ENCODE data around the gene WDR54.
A peak's percentile ranks its signal among the peaks of the same experiment; 100 is the strongest.

Gene WDR54

DNA sequence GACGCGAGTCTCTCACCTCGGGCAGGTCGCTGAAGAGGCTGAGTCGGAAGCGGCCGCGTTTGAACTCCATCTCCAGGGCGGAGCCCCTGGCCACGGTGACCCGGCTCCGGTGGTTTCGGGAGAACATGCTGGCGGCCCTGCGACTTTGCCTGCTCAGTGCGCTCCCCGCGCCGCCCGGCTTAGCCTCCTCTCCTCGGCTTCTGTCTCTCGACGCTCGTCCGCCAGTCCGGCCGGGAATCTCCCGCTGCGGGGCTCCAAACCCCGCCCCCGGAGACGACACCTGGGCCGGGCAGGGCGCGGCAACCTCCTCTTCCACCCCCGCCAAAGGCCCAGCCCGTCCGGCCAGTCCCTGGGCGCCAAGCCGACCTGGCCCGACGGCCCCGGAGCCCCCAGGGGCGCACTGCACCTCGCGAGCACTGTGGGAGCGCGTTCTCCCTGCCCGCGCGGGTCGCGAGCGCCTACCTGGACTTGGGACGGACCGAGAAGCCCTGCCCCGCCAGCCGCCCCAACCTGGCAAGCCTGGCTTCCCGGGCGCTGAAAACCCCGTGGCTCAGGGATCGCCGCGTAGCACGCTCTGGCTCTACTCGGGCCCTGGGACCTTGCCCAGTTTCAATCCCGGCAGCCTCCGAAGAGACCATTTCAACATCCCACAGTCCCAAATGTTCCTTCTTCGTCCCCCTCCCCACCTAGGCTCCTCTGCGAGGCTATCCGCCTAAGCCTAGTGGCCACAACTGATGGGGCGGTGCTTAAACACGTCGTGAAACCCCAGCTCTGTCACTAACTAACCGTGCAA, 20.4 kb downstream of the WDR54 start, which contains the start of gene RTKN (continued):
- peak; percentile 80 for TF ChIP-seq PRDM10 (tag by site-specific recombination; IDR thresholded peaks at IDR 0.05)
- TF ChIP-seq ZNF449 (tag by site-specific recombination; IDR thresholded peaks at IDR 0.05) = 0 out of 2 replicates have a peak, but pooled peaks have one; percentile 33
- no peak for TF ChIP-seq BCL11A (tag by site-specific recombination; IDR thresholded peaks at IDR 0.05; ENCODE audit: low read depth)
- TF ChIP-seq ZSCAN4 (tag by site-specific recombination; IDR thresholded peaks at IDR 0.05) = no peak
- TF ChIP-seq, protein P1, sequence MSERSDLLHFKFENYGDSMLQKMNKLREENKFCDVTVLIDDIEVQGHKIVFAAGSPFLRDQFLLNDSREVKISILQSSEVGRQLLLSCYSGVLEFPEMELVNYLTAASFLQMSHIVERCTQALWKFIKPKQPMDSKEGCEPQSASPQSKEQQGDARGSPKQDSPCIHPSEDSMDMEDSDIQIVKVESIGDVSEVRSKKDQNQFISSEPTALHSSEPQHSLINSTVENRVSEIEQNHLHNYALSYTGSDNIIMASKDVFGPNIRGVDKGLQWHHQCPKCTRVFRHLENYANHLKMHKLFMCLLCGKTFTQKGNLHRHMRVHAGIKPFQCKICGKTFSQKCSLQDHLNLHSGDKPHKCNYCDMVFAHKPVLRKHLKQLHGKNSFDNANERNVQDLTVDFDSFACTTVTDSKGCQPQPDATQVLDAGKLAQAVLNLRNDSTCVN (tag by site-specific recombination; optimal IDR thresholded peaks at IDR 0.05) = peak; percentile 93
- TF ChIP-seq ZFHX2 (tag by site-specific recombination; conservative IDR thresholded peaks at IDR 0.05) = peak; percentile 76
- no peak for TF ChIP-seq OVOL3 (tag by site-specific recombination; IDR thresholded peaks at IDR 0.05)
- TF ChIP-seq PRDM4 (tag by site-specific recombination; IDR thresholded peaks at IDR 0.05) = no peak
- TF ChIP-seq ZNF16 (tag by site-specific recombination; IDR thresholded peaks at IDR 0.05; ENCODE audit: low read depth) = no peak
- TF ChIP-seq ZNF335 (tag by site-specific recombination; conservative IDR thresholded peaks at IDR 0.05) = peak; percentile 71
- TF ChIP-seq ZBTB8A (tag by site-specific recombination; IDR thresholded peaks at IDR 0.05) = peak; percentile 10; the same call in 1 of the 2 replicates
- no peak for TF ChIP-seq ZNF585B (tag by site-specific recombination; IDR thresholded peaks at IDR 0.05)
- TF ChIP-seq SALL2 (tag by site-specific recombination; IDR thresholded peaks at IDR 0.05; ENCODE audit: borderline replicate concordance) = no peak
- 0 out of 2 replicates have a peak, but pooled peaks have one; percentile 12 for TF ChIP-seq ZNF18 (tag by site-specific recombination; IDR thresholded peaks at IDR 0.05)
- TF ChIP-seq ZNF670 (tag by site-specific recombination; IDR thresholded peaks at IDR 0.05; ENCODE audit: low read depth) = no peak
- 0 out of 2 replicates have a peak, but pooled peaks have one; percentile 13 for TF ChIP-seq GLI4 (tag by site-specific recombination; IDR thresholded peaks at IDR 0.05)
- no peak for TF ChIP-seq ZNF24 (tag by site-specific recombination; IDR thresholded peaks at IDR 0.05)
